Gastroesophageal sphincter (tissue), 3 donors: ENCODE results near the gene PTPRN2.

Experiments
- EP300 ChIP-seq: sonication (generic); formaldehyde crosslinking; IDR thresholded peaks from one replicate; pipeline ENCODE4 v1.6.1; 2017; ENCODE audit warnings: antibody characterized with exemption, mild to moderate bottlenecking
- POLR2A ChIP-seq, 2 donors: fragments of 450-650 bp; IDR thresholded peaks; one replicate each; pipeline ENCODE4 v1.6.1; 2017; ENCODE audit warnings: antibody characterized with exemption in 2 of 2, mild to moderate bottlenecking in 2 of 2, moderate library complexity in 1 of 2
- POLR2AphosphoS5 ChIP-seq: sonication (generic); formaldehyde crosslinking; IDR thresholded peaks from one replicate; pipeline ENCODE4 v1.6.1; 2017; ENCODE audit warnings: antibody characterized with exemption
- TF ChIP-seq, protein P1 (sequence below), 4 experiments: fragments of 200-600 bp in 2 of 4; fragments of 450-650 bp in 2 of 4; sonication (generic) in 1 of 4; IDR thresholded peaks; one replicate each; pipeline ENCODE4 v1.5.1; 2017 to 2019; ENCODE audit warnings: antibody characterized with exemption in 4 of 4, mild to moderate bottlenecking in 2 of 4, moderate library complexity in 2 of 4

DNA sequence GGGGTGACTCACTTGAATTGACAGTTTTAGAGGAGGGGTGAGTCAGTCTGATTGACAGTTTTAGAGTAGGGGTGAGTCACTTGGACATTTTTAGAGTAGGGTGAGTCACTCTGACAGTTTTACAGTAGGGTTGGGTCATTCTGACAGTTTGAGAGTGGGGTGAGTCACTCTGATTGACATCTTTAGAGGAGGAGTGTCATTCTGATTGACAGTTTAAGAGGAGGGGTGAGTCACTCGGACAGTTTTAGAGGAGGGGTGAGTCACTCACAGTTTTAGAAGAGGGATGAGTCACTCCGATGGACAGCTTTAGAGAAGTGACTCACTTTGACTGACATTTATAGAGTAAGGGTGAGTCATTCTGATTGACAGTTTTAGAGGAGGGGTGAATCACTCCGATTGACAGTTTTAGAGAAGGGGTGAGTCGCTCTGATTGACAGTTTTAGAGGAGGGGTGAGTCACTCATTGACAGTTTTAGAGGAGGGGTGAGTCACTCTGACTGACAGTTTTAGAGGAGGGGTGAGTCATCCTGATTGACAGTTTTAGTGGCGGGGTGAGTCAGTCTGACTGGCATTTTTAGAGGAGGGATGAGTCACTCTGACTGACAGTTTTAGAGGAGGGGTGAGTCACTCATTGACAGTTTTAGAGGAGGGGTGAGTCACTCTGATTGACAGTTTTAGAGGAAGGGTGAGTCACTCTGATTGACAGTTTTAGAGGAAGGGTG is 655.0 kb downstream of the PTPRN2 start:
- TF ChIP-seq POLR2AphosphoS5: no peak
- TF ChIP-seq, protein P1, sequence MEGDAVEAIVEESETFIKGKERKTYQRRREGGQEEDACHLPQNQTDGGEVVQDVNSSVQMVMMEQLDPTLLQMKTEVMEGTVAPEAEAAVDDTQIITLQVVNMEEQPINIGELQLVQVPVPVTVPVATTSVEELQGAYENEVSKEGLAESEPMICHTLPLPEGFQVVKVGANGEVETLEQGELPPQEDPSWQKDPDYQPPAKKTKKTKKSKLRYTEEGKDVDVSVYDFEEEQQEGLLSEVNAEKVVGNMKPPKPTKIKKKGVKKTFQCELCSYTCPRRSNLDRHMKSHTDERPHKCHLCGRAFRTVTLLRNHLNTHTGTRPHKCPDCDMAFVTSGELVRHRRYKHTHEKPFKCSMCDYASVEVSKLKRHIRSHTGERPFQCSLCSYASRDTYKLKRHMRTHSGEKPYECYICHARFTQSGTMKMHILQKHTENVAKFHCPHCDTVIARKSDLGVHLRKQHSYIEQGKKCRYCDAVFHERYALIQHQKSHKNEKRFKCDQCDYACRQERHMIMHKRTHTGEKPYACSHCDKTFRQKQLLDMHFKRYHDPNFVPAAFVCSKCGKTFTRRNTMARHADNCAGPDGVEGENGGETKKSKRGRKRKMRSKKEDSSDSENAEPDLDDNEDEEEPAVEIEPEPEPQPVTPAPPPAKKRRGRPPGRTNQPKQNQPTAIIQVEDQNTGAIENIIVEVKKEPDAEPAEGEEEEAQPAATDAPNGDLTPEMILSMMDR (IDR thresholded peaks at IDR 0.05): no peak
- no peak for TF ChIP-seq POLR2A (IDR thresholded peaks at IDR 0.05)
- no peak for TF ChIP-seq EP300
